Central memory CD8-positive, alpha-beta T cell (primary cell): ENCODE measurements around the gene NDST1.

Source experiments
- ATAC-seq: fragments of 150-1000 bp; cut with Tn5 transposase; replicated peaks from 2 replicates; pipeline ENCODE4 v1.10.0; 2022; ENCODE audit warnings: mild to moderate bottlenecking, moderate FRiP score, moderate number of reproducible peaks; ENCODE audit not compliant: poor library complexity, severe bottlenecking; ENCODE audit errors: extremely low read depth
- DNase-seq, 2 donors: peaks; one replicate each; pipeline ENCODE4 v3.0.0; 2021; ENCODE audit warnings: low spot score in 2 of 2
- H3K27ac Mint-ChIP-seq: one replicate; pipeline ENCODE4 v1.8.0; 2022; ENCODE audit warnings: low read depth, mild to moderate bottlenecking, moderate library complexity, mixed read lengths
- H3K27me3 Mint-ChIP-seq: one replicate; pipeline ENCODE4 v1.8.0; 2022; ENCODE audit warnings: mixed read lengths
- H3K36me3 Mint-ChIP-seq: one replicate; pipeline ENCODE4 v1.8.0; 2022; ENCODE audit warnings: mild to moderate bottlenecking, moderate library complexity, mixed read lengths; ENCODE audit not compliant: insufficient read depth
- H3K4me1 Mint-ChIP-seq: one replicate; pipeline ENCODE4 v1.8.0; 2022; ENCODE audit warnings: mixed read lengths
- H3K4me3 Mint-ChIP-seq: one replicate; pipeline ENCODE4 v1.8.0; 2022; ENCODE audit warnings: mild to moderate bottlenecking, moderate library complexity, mixed read lengths
- H3K9me3 Mint-ChIP-seq: one replicate; pipeline ENCODE4 v1.8.0; 2022; ENCODE audit warnings: mixed read lengths

NDST1 gene

DNA sequence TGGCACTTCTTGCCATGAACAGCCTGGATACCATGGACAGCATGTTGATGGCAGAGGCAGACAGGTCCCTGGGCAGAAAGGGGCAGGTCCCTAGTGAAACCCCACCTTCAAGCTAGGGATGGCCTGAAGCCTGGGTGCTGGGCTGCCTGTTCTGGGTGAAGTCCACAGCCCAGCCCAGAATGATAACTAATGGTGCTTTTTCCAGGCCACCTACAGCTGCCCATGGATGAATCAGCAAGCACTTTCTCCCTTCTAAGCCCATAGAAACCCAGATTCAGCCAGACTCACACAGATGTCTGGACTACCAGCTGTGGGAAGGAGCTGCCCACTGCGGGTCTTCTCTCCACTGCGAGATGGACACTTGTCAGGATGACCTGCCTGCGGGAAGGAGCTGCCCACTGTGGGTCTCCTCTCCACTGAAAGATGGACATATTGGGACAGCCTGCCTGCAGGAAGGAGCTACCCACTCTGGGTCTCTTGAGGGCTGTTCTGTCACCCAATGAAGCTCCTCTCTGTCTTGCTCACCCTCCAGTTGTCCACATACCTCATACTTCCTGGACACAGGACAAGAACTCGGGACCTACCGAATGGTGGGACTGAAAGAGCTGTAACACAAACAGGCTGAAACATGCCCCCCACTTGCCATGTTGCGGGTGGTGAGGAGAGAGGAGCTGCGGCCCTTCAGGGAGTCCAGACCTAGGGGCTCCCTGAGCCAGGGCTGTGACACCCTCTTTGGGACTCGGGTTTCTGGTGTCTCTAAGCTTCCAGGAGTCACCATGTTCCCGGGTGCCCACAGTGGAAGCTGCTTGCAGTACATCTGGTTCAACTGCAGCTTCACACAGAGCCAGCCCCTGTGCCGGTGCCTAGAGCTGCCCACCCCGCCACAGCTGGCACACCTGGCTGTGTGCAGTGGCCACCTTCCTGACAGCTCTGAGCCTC, 71.8 kb downstream of the NDST1 start:
- Mint-ChIP-seq H3K27me3 (peaks cover 11% of the 10 kb centered on the region), H3K9me3 (no peaks in the 10 kb centered on the region), H3K4me3 (no peak overlapping the region), H3K36me3 (peaks cover 5% of the 10 kb centered on the region), H3K27ac (no peak overlapping the region), H3K4me1 (no peaks in the 10 kb centered on the region)
- ATAC-seq (no peak), DNase-seq (no peak)

GRCh38 chr5:150580917-150581316, 73.0 kb downstream of the NDST1 start:
- no peak for ATAC-seq
- Mint-ChIP-seq H3K9me3 (no peaks in the 10 kb centered on the region), H3K36me3 (peaks cover 2% of the 10 kb centered on the region), H3K27me3 (peaks cover 11% of the 10 kb centered on the region), H3K27ac (no peak overlapping the region), H3K4me1 (no peaks in the 10 kb centered on the region), H3K4me3 (no peak overlapping the region)
- no peak for DNase-seq

GRCh38 chr5:150582241-150583109, 74.5 kb downstream of the NDST1 start:
- ATAC-seq (no peak), DNase-seq (no peak)
- no peaks in the 10 kb centered on the region for H3K9me3 Mint-ChIP-seq
- no peak overlapping the region for H3K4me3 Mint-ChIP-seq
- peaks cover 2% of the 10 kb centered on the region for H3K36me3 Mint-ChIP-seq
- no peak overlapping the region for H3K27ac Mint-ChIP-seq
- H3K4me1 Mint-ChIP-seq: no peaks in the 10 kb centered on the region
- peaks cover 11% of the 10 kb centered on the region for H3K27me3 Mint-ChIP-seq

GRCh38 chr5:150583541-150584225, 75.8 kb downstream of the NDST1 start:
- peaks cover 11% of the 10 kb centered on the region for H3K27me3 Mint-ChIP-seq
- DNase-seq (no peak), ATAC-seq (no peak)
- H3K27ac Mint-ChIP-seq: no peak overlapping the region
- no peaks in the 10 kb centered on the region for H3K9me3 Mint-ChIP-seq
- H3K36me3 Mint-ChIP-seq: peaks cover 2% of the 10 kb centered on the region
- no peaks in the 10 kb centered on the region for H3K4me1 Mint-ChIP-seq
- no peak overlapping the region for H3K4me3 Mint-ChIP-seq

DNA sequence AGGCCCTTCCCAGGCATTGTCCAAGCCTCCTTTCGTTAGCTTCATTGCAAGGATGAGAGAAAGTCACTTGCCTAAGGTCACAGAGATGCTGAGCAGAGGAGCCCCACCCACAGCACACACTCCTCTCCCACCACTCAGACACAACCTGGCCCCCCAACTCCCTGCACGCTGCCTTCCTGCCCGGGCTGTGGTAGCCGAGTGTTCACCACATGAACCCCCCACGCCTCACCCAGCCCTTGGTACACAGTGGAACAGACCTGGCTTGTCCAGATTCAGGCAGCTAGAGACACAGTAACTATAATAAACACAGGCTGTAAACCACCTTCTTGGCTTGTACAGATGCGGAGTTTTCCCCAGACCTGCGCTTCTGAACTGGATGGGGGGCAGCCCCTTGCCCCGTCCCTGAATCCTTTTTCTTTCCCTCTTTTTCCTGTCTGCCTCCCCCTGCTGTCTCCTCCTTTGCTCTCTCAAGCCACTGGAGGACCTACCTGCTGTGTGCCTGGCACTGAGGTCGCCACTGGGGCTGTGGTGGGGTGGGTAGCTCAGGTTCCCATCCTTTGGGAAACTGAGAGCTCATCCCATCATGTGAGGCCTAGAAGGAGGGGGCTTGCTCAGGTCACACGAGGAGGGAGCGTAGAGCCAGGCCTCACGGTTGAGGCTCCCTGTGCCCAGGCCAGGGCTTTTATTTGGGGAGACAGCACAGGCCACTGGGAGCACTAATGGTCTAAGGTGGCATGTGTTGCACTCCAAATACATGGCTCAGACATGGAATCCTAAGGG, 76.8 kb downstream of the NDST1 start:
- DNase-seq (no peak), ATAC-seq (no peak)
- Mint-ChIP-seq H3K27me3 (peaks cover 11% of the 10 kb centered on the region), H3K4me1 (no peaks in the 10 kb centered on the region), H3K9me3 (no peaks in the 10 kb centered on the region), H3K36me3 (peaks cover 2% of the 10 kb centered on the region), H3K27ac (no peak overlapping the region), H3K4me3 (no peak overlapping the region)

GRCh38 chr5:150585781-150586341, 77.9 kb downstream of the NDST1 start:
- DNase-seq (no peak), ATAC-seq (no peak)
- H3K27ac Mint-ChIP-seq: no peak overlapping the region
- no peaks in the 10 kb centered on the region for H3K36me3 Mint-ChIP-seq
- H3K4me1 Mint-ChIP-seq: no peaks in the 10 kb centered on the region
- H3K4me3 Mint-ChIP-seq: no peak overlapping the region
- peaks cover 11% of the 10 kb centered on the region for H3K27me3 Mint-ChIP-seq
- H3K9me3 Mint-ChIP-seq: no peaks in the 10 kb centered on the region

DNA sequence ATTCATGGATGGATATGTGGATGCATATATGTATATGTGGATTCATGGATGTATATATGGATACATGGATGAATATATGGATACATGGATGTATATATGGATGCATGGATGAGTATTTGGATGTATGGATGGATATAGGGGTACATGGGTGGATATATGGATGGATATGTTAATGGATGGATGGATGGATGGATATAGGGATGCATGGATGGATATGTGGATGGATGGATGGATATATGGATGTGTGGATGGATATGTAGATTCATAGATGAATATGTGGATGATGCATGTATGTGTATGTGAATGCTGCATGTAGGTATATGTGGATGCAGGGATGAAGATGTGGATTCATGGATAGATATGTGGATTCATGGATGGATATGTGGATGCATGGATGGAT, 79.1 kb downstream of the NDST1 start:
- Mint-ChIP-seq H3K36me3 (no peaks in the 10 kb centered on the region), H3K4me1 (no peaks in the 10 kb centered on the region), H3K4me3 (no peak overlapping the region), H3K9me3 (no peaks in the 10 kb centered on the region), H3K27ac (no peak overlapping the region), H3K27me3 (peaks cover 2% of the 10 kb centered on the region)
- no peak for DNase-seq
- no peak for ATAC-seq

DNA sequence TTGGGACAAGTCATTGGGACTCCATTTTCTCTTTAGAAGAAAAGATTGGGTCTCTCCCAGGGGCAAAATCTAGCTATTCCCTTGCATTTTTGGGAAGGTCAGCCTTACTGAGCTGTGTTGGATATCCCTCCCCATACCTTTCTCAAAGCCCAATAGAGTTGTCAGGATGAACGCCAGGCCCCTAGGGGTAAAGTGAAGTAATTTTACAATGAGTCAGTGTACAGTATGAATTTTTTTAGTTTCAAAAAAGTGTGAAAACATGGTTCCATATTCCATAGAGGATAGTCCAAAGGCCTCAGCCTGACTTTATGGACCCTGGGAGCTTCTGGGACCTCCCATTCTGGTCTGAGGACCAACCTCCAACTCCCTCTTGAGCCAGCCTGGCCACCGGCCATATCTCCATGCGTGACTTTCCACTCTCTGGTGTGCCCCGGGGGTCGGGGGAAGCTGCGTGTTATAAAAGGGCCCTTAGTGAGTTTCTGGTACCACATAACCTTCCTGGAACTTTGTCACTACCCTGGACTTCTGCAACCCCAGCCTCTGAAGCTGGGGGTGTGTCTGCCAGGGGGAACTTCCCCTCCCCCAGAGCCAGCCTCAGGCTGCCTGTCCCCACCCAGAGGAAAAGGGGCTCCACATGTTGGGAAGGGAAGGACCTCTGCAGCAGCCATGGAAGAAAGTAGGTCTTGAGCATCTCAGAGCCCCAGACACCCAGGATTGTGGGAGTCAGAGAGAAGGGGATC, 80.1 kb downstream of the NDST1 start:
- no peaks in the 10 kb centered on the region for H3K36me3 Mint-ChIP-seq
- no peaks in the 10 kb centered on the region for H3K27me3 Mint-ChIP-seq
- no peak overlapping the region for H3K27ac Mint-ChIP-seq
- H3K4me3 Mint-ChIP-seq: no peak overlapping the region
- H3K4me1 Mint-ChIP-seq: no peaks in the 10 kb centered on the region
- ATAC-seq: no peak
- no peak for DNase-seq
- H3K9me3 Mint-ChIP-seq: no peaks in the 10 kb centered on the region

DNA sequence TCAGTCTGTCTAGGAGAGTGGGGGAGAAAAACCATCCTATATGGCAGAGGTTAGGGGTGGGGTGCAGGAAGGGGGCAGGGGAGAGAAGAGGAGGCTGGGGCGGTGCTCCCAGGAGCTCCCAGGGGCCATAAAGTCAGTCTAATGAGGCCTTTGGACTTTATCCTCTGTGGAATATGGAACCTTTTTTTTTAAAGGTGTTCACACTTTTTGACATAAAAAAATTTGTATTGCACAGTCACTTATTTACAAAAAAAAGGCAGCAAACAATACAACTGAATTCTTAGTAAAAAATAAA, 80.6 kb downstream of the NDST1 start:
- Mint-ChIP-seq H3K27me3 (no peaks in the 10 kb centered on the region), H3K27ac (no peak overlapping the region), H3K4me3 (no peak overlapping the region), H3K9me3 (no peaks in the 10 kb centered on the region), H3K36me3 (no peaks in the 10 kb centered on the region), H3K4me1 (no peaks in the 10 kb centered on the region)
- DNase-seq (no peak), ATAC-seq (no peak)

GRCh38 chr5:150589862-150590601, 82.1 kb downstream of the NDST1 start:
- H3K9me3 Mint-ChIP-seq: no peaks in the 10 kb centered on the region
- no peaks in the 10 kb centered on the region for H3K4me1 Mint-ChIP-seq
- no peak overlapping the region for H3K4me3 Mint-ChIP-seq
- H3K27ac Mint-ChIP-seq: no peak overlapping the region
- H3K27me3 Mint-ChIP-seq: no peaks in the 10 kb centered on the region
- H3K36me3 Mint-ChIP-seq: peaks cover 2% of the 10 kb centered on the region
- DNase-seq (no peak), ATAC-seq (no peak)
